ENCODE results near the gene MALL.

DNA sequence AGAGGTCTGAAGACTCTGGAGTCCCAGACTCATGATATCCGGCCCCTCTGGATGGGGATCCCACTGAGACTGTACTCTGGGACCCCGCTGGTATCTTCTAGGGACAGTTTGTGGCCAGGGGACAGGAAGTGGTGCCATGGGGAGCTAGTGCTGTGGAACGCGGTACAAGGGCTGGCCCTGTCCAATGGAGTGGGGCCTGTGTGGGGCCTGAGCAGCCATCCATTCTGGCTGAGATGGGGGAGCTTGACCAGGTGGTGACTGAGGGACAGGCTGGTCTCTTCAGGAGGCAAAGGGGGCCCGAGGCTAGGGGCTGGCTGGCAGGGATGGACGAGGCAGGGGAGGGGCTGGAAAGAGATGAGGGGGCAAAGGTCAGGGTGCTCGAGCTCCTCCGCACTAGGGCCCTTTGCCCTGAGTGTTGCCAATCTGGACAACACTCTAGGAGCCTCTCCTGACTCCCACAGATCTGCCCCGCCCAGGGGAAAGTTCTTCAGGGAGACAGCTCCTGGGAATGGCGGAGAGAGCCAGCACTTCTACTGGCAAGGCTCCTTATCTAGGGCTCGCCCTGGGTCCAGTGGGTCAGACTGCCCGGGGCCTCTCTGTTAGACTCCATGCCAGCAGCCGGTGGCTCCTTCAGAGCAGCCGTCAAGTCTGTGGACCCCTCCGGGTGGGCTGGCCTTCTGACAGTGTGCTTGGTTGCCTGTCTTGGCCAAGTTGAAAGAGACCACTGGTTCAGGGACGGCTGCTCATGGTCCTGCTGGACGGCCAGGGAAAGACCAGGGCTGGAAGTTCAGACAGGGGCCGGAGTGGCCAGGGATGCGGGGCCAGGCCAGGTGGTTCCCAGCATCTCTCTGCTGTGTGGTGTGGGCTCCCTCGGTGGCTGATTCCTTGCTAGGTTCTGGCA is 12.3 kb downstream of the MALL start:
- TF ChIP-seq MAFK (conservative IDR thresholded peaks at IDR 0.05 in 1 of 2, IDR thresholded peaks at IDR 0.05 in 1 of 2; ENCODE audit: low read length in 2 of 2) = no peak
- TF ChIP-seq POLR2A (IDR thresholded peaks at IDR 0.05; ENCODE audit: insufficient read depth in 1 of 2, low read depth in 2 of 2, low read length in 2 of 2) = no peak
- no peak for TF ChIP-seq RAD21 (CRISPR knock-in tag; IDR thresholded peaks at IDR 0.05)
- no peak for TF ChIP-seq HNRNPH1 (optimal IDR thresholded peaks at IDR 0.05; ENCODE audit: low read depth, low read length)
- TF ChIP-seq ZNF780A (CRISPR knock-in tag; IDR thresholded peaks at IDR 0.05) = no peak
- TF ChIP-seq, protein P1, sequence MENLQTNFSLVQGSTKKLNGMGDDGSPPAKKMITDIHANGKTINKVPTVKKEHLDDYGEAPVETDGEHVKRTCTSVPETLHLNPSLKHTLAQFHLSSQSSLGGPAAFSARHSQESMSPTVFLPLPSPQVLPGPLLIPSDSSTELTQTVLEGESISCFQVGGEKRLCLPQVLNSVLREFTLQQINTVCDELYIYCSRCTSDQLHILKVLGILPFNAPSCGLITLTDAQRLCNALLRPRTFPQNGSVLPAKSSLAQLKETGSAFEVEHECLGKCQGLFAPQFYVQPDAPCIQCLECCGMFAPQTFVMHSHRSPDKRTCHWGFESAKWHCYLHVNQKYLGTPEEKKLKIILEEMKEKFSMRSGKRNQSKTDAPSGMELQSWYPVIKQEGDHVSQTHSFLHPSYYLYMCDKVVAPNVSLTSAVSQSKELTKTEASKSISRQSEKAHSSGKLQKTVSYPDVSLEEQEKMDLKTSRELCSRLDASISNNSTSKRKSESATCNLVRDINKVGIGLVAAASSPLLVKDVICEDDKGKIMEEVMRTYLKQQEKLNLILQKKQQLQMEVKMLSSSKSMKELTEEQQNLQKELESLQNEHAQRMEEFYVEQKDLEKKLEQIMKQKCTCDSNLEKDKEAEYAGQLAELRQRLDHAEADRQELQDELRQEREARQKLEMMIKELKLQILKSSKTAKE (CRISPR knock-in tag; IDR thresholded peaks at IDR 0.05; ENCODE audit: borderline replicate concordance) = no peak
